Liver (tissue), 1 donor: ENCODE measurements around the gene SLC17A9.

Experiments used
- TF ChIP-seq, protein P1 (sequence below): IDR thresholded peaks from 2 replicates; pipeline ENCODE4 v1.6.1; 2016; ENCODE audit warnings: antibody characterized with exemption
- TF ChIP-seq, protein P2 (sequence below): IDR thresholded peaks from 2 replicates; pipeline ENCODE4 v1.6.1; 2016; ENCODE audit warnings: antibody characterized with exemption, mild to moderate bottlenecking

DNA sequence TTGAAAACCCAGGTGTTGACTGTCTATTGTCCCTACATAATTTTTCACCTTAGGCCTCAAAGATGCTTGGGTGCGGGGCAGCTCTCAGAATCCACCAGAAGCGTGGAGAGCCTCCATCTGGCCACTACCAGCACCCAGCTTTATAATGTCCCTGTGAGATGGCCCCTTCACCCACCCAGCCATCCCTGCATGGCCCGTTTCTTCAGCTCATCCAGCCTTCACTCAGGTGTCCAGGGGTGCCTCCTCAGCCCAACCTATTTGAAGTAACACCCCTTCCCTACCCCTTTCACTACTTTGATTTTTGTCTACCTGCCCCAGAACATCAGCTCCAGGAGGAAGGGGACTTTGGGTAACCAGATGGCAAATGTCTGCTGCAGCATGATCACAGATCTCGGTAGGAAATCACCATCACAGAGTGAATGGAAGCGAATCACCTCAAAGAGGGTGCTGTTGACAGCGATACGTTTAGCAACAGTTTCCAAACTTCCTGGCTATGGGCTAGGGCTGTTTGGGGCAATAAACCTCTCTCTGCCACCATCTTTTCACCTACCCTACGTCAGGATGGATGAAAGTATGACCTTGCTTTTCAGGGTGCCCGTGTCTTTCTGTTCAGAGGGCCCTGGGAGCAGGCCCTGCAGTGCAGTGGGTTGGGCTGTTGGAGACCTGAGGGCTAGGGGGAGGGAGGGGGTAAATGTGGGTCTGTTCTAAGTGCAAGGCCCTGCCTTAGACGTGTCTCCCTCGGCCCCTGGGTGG, 1.2 kb upstream of the SLC17A9 start:
- TF ChIP-seq, protein P1, sequence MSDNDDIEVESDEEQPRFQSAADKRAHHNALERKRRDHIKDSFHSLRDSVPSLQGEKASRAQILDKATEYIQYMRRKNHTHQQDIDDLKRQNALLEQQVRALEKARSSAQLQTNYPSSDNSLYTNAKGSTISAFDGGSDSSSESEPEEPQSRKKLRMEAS, result no peak
- TF ChIP-seq, protein P2, sequence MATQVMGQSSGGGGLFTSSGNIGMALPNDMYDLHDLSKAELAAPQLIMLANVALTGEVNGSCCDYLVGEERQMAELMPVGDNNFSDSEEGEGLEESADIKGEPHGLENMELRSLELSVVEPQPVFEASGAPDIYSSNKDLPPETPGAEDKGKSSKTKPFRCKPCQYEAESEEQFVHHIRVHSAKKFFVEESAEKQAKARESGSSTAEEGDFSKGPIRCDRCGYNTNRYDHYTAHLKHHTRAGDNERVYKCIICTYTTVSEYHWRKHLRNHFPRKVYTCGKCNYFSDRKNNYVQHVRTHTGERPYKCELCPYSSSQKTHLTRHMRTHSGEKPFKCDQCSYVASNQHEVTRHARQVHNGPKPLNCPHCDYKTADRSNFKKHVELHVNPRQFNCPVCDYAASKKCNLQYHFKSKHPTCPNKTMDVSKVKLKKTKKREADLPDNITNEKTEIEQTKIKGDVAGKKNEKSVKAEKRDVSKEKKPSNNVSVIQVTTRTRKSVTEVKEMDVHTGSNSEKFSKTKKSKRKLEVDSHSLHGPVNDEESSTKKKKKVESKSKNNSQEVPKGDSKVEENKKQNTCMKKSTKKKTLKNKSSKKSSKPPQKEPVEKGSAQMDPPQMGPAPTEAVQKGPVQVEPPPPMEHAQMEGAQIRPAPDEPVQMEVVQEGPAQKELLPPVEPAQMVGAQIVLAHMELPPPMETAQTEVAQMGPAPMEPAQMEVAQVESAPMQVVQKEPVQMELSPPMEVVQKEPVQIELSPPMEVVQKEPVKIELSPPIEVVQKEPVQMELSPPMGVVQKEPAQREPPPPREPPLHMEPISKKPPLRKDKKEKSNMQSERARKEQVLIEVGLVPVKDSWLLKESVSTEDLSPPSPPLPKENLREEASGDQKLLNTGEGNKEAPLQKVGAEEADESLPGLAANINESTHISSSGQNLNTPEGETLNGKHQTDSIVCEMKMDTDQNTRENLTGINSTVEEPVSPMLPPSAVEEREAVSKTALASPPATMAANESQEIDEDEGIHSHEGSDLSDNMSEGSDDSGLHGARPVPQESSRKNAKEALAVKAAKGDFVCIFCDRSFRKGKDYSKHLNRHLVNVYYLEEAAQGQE, result no peak
